Ovary (tissue), 3 donors: ENCODE results near the gene CHURC1.

Source experiments
- CTCF ChIP-seq, 3 donors: fragments of 450-650 bp in 2 of 3; fragments of 200-600 bp in 1 of 3; IDR thresholded peaks; one replicate each; pipeline versions ENCODE4 v1.5.1 to v1.8.0; 2016 to 2022; ENCODE audit warnings: antibody characterized with exemption in 3 of 3, mild to moderate bottlenecking in 1 of 3
- EP300 ChIP-seq: sonication (generic); formaldehyde crosslinking; IDR thresholded peaks from one replicate; pipeline ENCODE4 v1.6.1; 2017; ENCODE audit warnings: antibody characterized with exemption
- donor health status: DM: no; HTN: no; CAD: no.

GRCh38 chr14:64929014-64929359 lies 14.7 kb downstream of the CHURC1 start:
- TF ChIP-seq CTCF (IDR thresholded peaks at IDR 0.05) (no peak), EP300 (no peak)
